Tibial nerve (tissue), 4 donors: ENCODE results near the gene C14orf180. TPM values are rescaled to one million over a fixed set of nuclear protein-coding genes. Genes with fewer than 3 reads are reported as not detected.
"Not testable (repeated sequence)": the region's sequence is repeated elsewhere in the genome, so short reads cannot be mapped to it uniquely, and the experiment has no call there.

Experiments
- DNase-seq, 2 donors: peaks; one replicate each; pipeline ENCODE4 v3.0.0-alpha.2; 2019; ENCODE audit warnings: low spot score in 2 of 2
- H3K27ac ChIP-seq, 4 donors: fragments of 200-600 bp; sonication (generic) in 3 of 4; one replicate each; pipeline ENCODE4 v1.5.1; 2017 to 2019; ENCODE audit warnings: mild to moderate bottlenecking in 1 of 4
- H3K27me3 ChIP-seq, 2 donors: fragments of 200-600 bp; sonication (generic) in 1 of 2; one replicate each; pipeline versions ENCODE4 v1.5.1 to v1.6.0; 2017 to 2019
- H3K36me3 ChIP-seq, 3 donors: fragments of 200-600 bp; sonication (generic); one replicate each; pipeline ENCODE4 v1.5.1; 2018 to 2019
- H3K4me1 ChIP-seq, 4 donors: fragments of 200-600 bp; sonication (generic) in 3 of 4; one replicate each; pipeline ENCODE4 v1.5.1; 2017 to 2019
- H3K4me3 ChIP-seq, 4 donors: fragments of 200-600 bp; sonication (generic) in 3 of 4; one replicate each; pipeline ENCODE4 v1.5.1; 2017 to 2019; ENCODE audit warnings: mild to moderate bottlenecking in 1 of 4, moderate library complexity in 1 of 4
- H3K9me3 ChIP-seq, 4 donors: fragments of 200-600 bp; sonication (generic) in 3 of 4; one replicate each; pipeline ENCODE4 v1.5.1; 2017 to 2019
- EP300 ChIP-seq, 2 donors: sonication (generic); formaldehyde crosslinking; IDR thresholded peaks; one replicate each; pipeline ENCODE4 v1.6.1; 2017; ENCODE audit warnings: antibody characterized with exemption in 2 of 2, mild to moderate bottlenecking in 1 of 2
- POLR2A ChIP-seq, 2 donors: fragments of 450-650 bp; IDR thresholded peaks; one replicate each; pipeline ENCODE4 v1.6.1; 2017; ENCODE audit warnings: antibody characterized with exemption in 2 of 2, mild to moderate bottlenecking in 2 of 2, moderate library complexity in 2 of 2
- WGBS, 2 donors: methylation state at CpG; one replicate each; pipeline ENCODE4 v1.1.5; 2018; 5-methylcytosine and 5-hydroxymethylcytosine counted together
- total RNA-seq, 4 donors: library from RNA; depleted of rRNA; stranded (reverse); fragments of >200 nt; gene quantifications; one replicate each; pipeline ENCODE4 v1.1.0, GENCODE V29; 2016
- TF ChIP-seq, protein P1 (sequence below), 5 experiments: fragments of 200-600 bp in 3 of 5; fragments of 450-650 bp in 2 of 5; sonication (generic) in 3 of 5; IDR thresholded peaks; one replicate each; pipeline ENCODE4 v1.5.1; 2016 to 2019; ENCODE audit warnings: antibody characterized with exemption in 5 of 5, mild to moderate bottlenecking in 3 of 5, moderate library complexity in 2 of 5

Gene C14orf180
- total RNA-seq, 4 donors from 2014 or later, result 6.1 to 31.2 (median 11.1) TPM

GRCh38 chr14:104576970-104577332, 2.6 kb upstream of the C14orf180 start:
- no peak for DNase-seq
- TF ChIP-seq EP300 (IDR thresholded peaks at IDR 0.05), result no peak
- TF ChIP-seq, protein P1, sequence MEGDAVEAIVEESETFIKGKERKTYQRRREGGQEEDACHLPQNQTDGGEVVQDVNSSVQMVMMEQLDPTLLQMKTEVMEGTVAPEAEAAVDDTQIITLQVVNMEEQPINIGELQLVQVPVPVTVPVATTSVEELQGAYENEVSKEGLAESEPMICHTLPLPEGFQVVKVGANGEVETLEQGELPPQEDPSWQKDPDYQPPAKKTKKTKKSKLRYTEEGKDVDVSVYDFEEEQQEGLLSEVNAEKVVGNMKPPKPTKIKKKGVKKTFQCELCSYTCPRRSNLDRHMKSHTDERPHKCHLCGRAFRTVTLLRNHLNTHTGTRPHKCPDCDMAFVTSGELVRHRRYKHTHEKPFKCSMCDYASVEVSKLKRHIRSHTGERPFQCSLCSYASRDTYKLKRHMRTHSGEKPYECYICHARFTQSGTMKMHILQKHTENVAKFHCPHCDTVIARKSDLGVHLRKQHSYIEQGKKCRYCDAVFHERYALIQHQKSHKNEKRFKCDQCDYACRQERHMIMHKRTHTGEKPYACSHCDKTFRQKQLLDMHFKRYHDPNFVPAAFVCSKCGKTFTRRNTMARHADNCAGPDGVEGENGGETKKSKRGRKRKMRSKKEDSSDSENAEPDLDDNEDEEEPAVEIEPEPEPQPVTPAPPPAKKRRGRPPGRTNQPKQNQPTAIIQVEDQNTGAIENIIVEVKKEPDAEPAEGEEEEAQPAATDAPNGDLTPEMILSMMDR (IDR thresholded peaks at IDR 0.05), result no peak
- no peak for TF ChIP-seq POLR2A (IDR thresholded peaks at IDR 0.05)
- peaks cover 0 to 14% (median 0%) of the 10 kb centered on the region in 4 donors for H3K4me1 ChIP-seq
- H3K9me3 ChIP-seq, result no peaks in the 10 kb centered on the region
- WGBS, 2 donors, result 43 to 68% methylated on average over 5 to 9 of the region's 9 CpGs
- H3K27ac ChIP-seq, result no peak overlapping the region
- H3K27me3 ChIP-seq, result peaks cover 0 to 29% of the 10 kb centered on the region in 2 donors
- no peaks in the 10 kb centered on the region for H3K36me3 ChIP-seq
- H3K4me3 ChIP-seq, result no peak overlapping the region

- Histone ChIP-seq H3K27ac (no peak overlapping the region), H3K36me3 (no peaks in the 10 kb centered on the region), H3K27me3 (peaks cover 0 to 29% of the 10 kb centered on the region in 2 donors), H3K4me1 (peaks cover 0 to 14% (median 0%) of the 10 kb centered on the region in 4 donors), H3K4me3 (no peak overlapping the region), H3K9me3 (no peaks in the 10 kb centered on the region)
- 61 to 66% methylated on average over 8 to 10 of the region's 12 CpGs for WGBS, 2 donors
- TF ChIP-seq POLR2A (IDR thresholded peaks at IDR 0.05), result no peak
- no peak for TF ChIP-seq EP300 (IDR thresholded peaks at IDR 0.05)
- TF ChIP-seq, protein P1 (IDR thresholded peaks at IDR 0.05), result no peak
- no peak for DNase-seq
Observed at GRCh38 chr14:104577426-104577825, 2.1 kb upstream of the C14orf180 start.

DNA sequence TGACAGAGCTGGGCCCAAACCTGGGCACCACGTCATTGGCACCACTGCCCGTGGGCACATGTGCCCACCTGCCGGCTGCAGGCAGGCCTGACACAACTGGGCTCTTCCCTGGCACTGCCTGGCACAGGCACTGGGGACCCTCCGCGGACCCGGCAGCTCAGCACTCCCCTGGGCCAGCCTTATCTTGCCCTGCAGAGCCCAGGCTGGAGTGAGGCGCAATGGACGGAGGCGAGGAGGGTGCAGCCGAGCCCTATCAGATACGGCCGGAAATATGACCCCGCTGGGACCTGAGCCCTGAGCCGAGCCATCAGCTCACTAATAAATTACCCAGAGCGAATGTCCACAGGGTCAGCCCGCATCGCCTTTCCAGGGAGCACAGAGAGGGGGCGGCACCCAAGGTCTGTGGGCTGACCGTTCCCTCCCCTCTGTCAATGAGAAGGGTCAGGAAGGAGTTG, 1.7 kb upstream of the C14orf180 start:
- TF ChIP-seq, protein P1 (IDR thresholded peaks at IDR 0.05), result no peak
- no peak for TF ChIP-seq EP300 (IDR thresholded peaks at IDR 0.05)
- Histone ChIP-seq H3K27me3 (peaks cover 0 to 29% of the 10 kb centered on the region in 2 donors), H3K36me3 (no peaks in the 10 kb centered on the region), H3K27ac (no peak overlapping the region), H3K4me3 (no peak overlapping the region), H3K9me3 (no peaks in the 10 kb centered on the region), H3K4me1 (peaks cover 0 to 14% (median 0%) of the 10 kb centered on the region in 4 donors)
- 56 to 67% methylated on average over 10 to 19 of the region's 19 CpGs for WGBS, 2 donors
- DNase-seq, result no peak

DNA sequence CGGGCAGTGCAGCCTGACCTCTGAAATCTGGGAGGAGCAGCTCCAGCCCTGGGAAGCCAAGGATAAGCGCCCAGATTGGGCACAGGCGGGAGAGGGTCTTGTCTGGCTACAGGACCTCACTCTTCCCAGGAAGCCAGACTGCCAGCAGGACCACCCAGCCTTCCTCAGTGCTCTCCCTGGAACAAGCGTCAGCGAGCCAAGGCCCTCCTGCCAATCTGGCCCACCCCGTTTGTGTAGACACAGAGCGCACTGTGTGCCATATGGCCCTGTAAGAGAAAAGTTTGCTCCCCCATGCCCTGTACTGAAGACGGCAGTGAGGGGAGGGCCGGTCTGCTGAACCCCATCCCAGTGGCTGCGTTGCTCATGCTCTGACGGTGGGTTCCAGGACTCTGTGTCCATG, 1.2 kb upstream of the C14orf180 start:
- Histone ChIP-seq H3K36me3 (no peaks in the 10 kb centered on the region), H3K4me1 (peaks cover 0 to 14% (median 0%) of the 10 kb centered on the region in 4 donors), H3K9me3 (no peaks in the 10 kb centered on the region), H3K27me3 (peaks cover 0 to 29% of the 10 kb centered on the region in 2 donors), H3K27ac (no peak overlapping the region), H3K4me3 (no peak overlapping the region)
- 47 to 86% methylated on average over 3 to 4 of the region's 11 CpGs for WGBS, 2 donors
- DNase-seq, result no peak
- no peak for TF ChIP-seq POLR2A (IDR thresholded peaks at IDR 0.05)
- no peak for TF ChIP-seq EP300 (IDR thresholded peaks at IDR 0.05)
- TF ChIP-seq, protein P1 (IDR thresholded peaks at IDR 0.05), result no peak

GRCh38 chr14:104579939-104580338, 375 bp downstream of the C14orf180 start:
- peaks cover 0 to 14% (median 0%) of the 10 kb centered on the region in 4 donors for H3K4me1 ChIP-seq
- H3K9me3 ChIP-seq, H3K36me3 ChIP-seq, DNase-seq, H3K4me3 ChIP-seq, H3K27ac ChIP-seq: not testable (repeated sequence)
- peaks cover 0 to 29% of the 10 kb centered on the region in 2 donors for H3K27me3 ChIP-seq
- WGBS, 2 donors, result 82 to 92% methylated on average over 4 to 6 of the region's 6 CpGs

DNA sequence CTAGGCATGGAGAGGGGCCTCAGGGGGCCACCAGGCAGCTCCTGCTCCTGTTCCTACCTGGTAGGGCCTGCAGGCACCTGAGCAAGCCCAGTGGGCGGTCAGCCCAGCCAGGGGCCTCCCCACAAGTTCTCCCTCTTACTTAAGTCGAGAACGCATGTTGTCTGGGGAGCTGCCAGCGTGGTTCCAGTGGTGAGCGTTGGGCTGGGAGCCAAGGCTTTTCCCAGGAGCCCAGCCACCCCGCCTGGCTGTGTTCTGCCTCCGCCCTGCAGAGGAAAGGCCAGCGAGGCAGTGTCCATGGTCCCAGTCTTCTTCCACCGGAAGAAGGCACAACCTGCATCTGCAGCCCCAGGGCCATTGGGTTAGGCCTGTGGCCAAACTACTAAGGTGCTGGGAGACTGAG, 1.4 kb downstream of the C14orf180 start:
- H3K27ac ChIP-seq, result no peak overlapping the region
- H3K4me1 ChIP-seq, result peaks cover 0 to 14% (median 0%) of the 10 kb centered on the region in 4 donors
- no peaks in the 10 kb centered on the region for H3K36me3 ChIP-seq
- no peak overlapping the region for H3K4me3 ChIP-seq
- DNase-seq, result no peak
- 52 to 60% methylated on average over 3 to 9 of the region's 9 CpGs for WGBS, 2 donors
- H3K27me3 ChIP-seq, result peaks cover 0 to 25% of the 10 kb centered on the region in 2 donors
- no peaks in the 10 kb centered on the region for H3K9me3 ChIP-seq
- TF ChIP-seq, protein P1 (IDR thresholded peaks at IDR 0.05), result no peak
- TF ChIP-seq EP300 (IDR thresholded peaks at IDR 0.05) (no peak), POLR2A (IDR thresholded peaks at IDR 0.05) (no peak)
